Activated T-cell treated with anti-CD3 and anti-CD28 coated beads for 1 hour (primary cell): ENCODE data around the gene FRK.

Experiments
- DNase-seq: peaks from one replicate; pipeline ENCODE4 v3.0.0-alpha.2; 2020; ENCODE audit warnings: low read depth

Gene FRK

DNA sequence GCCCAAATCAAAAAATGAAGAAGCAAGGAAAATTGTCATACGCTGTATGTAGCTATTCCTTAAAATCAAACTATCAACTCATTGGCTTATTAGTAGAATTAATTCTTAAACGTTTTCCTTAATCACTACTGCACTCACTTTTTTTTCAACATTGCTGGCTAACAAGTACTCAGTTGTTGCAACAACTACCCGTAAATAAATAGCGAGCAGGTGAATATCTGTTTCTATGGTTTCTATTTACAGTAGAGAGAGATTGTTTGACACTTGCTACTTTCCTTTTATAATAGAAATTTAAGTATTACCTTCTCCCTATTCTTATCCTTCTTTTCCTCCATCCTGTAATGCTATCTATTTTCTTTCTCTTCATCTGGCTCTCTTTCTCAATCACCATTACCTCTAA, 25.1 kb downstream of the FRK start:
- DNase-seq, result no peak

GRCh38 chr6:116034327-116034726, 26.4 kb downstream of the FRK start:
- no peak for DNase-seq

DNA sequence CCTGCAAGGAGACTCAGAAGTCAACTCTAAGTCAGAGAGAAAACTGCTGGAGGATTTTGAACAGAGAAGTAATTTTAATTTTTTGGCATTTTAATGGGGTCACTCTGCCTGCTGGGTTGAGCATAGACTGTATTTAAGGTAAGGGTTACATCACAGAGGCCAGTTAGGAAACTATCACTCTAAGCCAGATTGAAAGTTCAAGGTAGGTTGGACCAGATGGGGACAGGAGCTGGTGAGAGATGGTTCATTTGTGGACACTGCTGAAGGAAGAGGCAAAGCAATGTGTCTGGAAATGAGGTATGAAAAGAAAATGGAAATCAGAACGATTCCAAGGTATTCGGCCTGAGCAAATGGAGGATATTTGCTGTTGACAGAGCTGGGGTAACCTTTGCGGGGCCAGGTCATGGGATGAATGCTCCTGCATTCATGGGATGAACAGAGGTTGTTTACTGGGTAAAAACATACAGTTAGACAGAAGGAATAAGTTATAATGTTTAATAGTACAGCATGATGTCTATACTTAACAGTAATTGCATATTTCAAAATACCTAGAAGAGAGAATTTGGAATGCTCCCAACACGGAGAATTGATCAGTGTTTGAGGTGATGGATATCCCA, 26.9 kb downstream of the FRK start:
- DNase-seq, result no peak

- no peak for DNase-seq
Observed at GRCh38 chr6:116030770-116031169, 29.9 kb downstream of the FRK start.

DNA sequence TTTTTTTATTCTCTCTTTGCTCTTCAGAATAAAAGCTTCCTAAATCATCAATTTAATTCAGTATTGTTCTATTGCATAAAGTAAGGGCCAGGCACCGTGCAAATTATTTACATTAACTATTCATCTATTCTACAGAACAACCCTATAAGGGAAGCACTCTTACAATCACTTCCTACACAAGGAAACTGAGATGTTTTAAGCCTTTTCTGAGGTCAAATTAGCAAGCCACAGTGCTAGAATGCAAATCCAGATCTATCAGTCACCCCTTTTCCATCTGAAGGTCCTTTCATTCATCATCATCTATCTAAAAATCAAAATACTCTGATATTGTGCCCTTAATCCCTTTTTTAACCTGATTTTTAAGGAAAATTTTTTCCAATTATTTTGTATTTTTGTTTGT, 31.2 kb downstream of the FRK start:
- DNase-seq, result no peak

DNA sequence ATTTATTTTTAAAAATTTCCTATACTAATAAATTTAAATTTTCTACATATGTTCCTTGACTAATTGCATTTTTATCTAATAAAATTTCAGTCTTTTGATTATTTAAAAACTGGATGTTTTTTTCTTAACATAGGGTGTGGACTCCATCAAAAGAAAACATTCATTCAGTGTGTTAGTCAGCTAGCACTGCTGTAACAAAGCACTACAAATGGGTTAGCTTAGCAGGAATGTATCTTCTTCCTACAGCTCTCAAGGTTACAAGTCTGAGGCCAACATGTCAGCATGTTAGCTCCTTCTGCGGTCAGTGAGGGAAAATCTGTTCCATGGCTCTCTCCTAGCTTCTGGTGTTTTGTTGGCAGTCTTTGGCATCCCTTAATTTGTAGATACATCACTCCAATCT, 32.5 kb downstream of the FRK start:
- no peak for DNase-seq

GRCh38 chr6:116027801-116028200, 32.9 kb downstream of the FRK start:
- no peak for DNase-seq

DNA sequence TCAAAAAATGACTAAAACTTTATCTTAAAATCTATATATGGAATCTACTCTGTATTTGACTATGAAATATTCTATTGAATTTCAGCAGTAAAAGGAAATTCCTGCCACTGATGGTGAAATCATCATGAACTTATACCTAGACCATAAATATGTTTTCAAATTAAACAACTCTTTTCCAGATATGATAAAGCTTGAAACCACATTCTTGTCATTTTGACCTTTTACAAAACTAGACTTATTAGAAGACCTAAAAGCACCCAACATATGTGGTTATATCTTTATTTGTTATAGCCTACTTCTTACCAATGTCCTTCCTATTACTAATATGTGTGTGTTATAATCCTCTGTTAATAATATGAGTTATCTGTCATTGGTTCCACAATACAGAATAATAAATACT, 35.3 kb downstream of the FRK start:
- no peak for DNase-seq

GRCh38 chr6:116022841-116023445, 37.7 kb downstream of the FRK start:
- DNase-seq, result no peak

DNA sequence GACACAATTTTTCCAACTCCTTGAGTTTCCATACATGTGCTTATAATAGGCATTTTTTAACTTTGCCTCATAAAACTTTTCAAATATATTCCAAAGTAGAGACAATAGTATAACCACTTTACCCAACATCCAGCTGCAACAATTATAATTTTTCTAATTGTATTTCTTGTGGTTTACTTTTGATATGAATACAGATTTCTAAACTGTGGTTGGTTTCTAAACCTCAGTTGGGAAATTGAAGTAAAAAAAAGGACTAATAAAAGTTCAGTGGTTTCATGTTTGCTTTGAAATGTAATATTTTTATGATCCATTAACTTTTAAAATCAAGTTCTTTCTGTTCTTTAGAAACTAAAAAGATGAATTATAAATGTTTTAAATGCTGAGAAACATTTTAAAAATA, 40.0 kb downstream of the FRK start:
- DNase-seq, result no peak

DNA sequence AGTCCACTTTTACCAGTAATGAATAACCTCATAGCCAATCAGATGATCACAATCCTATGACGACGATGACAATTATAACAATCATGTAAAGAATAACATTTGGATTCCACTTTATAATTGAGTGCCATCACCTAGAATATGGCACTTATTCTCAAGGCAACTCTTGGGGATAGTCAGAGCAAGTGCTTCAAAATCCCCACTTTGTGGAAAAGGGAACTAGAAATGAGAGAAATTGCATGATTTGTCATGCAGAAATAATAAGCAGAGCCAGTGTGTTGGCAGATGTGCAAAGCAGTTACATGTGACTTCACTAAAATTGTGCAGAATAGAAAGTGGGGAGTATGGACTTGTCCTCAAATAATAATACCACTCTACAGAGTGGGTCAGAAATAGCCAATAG, 41.3 kb downstream of the FRK start:
- DNase-seq, result no peak

DNA sequence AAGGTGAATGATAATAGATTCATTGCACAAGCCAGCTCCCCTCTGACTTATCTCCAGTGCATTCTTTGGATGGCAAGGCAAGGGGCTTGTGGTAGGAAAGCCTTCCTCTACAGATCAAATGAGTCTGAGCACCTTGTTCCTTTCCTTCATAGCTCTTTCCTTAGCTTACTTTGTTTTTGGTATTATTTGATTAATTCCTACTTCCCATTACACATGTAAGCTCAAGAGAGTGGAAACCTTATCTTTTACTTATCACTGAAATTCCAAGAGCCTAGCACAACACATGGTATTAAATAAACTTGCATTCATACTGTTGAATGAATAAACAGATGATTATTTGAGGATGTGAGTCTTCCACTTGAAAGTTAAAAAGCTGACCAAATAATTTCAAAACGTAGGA, 41.7 kb downstream of the FRK start:
- DNase-seq, result no peak

GRCh38 chr6:116017546-116018295, 43.0 kb downstream of the FRK start:
- no peak for DNase-seq

GRCh38 chr6:116016846-116017545, 43.7 kb downstream of the FRK start:
- no peak for DNase-seq

DNA sequence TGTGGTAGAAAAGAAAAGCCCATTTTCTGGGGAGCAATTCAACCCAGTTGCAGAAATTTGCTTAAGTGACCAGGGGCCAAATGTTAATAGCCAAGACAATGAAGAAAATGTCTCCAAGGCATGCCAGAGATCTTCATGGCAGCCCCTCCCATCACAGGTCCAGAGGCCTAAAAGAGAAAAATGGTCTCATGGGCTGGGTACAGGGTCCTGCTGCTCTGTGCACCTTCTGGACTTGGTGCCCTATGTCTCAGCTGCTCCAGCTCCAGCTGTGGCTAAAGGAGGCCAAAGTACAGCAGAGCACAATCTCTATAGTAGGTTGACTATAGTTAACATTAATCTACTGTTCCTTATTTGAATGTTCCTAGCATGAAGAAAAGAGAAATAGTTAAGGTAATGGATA, 44.7 kb downstream of the FRK start:
- no peak for DNase-seq

DNA sequence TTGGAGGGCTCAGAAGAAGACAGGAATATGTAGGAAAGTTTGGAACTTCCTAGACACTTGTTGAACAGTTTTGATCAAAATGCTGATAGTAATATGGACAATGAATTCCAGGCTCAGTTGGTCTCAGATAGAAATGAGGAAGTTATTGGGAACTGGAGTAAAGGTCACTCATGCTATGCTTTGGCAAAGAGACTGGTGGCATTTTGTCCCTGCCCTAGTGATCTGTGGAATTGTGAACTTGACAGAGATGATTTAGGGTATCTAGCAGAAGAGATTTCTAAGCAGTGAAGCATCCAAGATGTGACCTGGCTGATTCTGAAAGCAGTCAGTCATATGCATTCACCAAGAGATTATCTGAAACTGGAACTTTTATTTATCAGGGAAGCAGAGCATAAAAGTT, 45.1 kb downstream of the FRK start:
- no peak for DNase-seq

DNA sequence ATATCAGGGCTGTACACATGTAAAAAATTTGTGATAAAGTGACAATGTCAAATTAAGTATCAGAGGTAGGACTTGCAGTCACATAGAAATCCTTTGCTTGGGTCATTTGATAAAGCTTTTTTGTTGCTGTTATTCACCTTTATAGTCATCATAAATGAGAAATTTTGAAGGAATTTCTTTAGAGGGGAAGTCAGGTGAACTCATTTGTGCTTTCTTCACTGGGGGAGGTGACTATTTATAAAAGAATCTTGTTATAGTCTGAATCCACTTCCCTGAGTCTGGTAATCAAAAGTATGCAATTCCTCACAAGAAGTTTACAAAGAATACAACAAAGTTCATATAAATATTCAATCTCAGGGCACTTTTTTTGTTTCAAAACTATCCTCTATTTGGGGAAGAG, 47.7 kb downstream of the FRK start:
- no peak for DNase-seq

DNA sequence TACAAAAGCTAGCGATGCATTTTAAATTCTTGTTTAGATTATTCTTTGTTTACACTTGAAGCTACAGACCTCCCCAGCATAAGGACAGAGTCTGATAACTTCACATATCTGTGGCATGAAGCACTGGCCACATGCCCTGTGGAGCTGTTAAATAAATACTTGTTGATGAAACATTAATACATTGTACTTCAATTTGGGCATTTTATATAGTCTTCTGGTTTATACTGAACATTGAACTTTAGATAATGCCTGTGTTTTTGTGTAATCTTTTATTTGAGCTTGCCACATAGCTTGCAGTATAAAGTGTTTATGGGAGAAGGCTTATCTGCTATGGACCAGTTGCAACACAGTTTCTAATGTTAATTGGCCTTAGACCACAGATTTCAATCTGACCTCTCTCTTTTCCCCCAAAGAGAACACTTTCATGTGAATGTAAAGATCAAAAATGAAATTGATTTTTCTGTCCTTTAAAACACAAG, 48.2 kb downstream of the FRK start:
- no peak for DNase-seq

DNA sequence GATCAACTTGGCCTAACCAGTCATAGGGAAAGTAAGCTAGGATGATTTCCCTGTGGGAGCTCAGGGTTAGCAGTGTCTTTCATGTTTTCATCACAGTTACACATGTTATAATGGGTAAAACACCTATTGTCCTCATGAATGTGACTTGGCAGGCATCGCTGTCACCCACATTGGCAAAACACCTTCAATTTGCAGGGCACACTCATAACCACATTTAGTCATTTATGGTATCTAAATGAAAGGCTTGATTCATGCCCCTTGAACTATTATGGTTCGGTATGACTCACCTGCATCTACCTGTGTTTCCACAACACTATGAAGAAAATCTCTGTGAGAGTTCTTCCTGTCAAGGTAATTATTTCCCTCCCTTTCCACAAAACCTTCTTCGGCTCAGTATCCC, 49.2 kb downstream of the FRK start:
- no peak for DNase-seq

DNA sequence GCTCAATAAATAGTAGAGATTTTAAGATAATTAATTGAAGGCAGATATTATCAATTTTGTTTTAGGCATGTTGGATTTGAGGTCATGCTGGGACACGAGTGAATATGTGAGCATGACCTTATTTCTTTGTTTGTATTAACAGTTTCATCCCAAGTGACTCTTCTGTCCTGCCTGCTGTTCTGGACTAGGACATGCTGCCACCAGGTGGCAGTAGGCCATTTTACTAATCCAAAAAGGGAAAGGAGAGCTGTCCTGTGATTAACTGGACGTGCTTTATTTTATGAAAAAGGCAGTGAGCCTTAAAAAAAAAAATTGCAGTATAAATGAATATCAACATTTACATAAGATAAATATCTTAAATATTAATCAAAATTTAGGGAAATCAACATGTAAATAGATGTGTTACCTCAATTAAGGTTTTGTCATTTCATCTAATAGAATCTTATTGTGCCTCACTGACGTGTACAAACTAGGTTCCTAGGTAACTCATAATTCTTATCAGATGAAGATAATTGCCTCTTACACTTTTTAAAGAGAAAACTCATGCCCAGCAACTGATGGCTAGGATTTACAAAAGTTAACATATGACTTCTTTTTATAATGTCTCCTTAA, 49.8 kb downstream of the FRK start:
- peak; percentile 31 for DNase-seq

DNA sequence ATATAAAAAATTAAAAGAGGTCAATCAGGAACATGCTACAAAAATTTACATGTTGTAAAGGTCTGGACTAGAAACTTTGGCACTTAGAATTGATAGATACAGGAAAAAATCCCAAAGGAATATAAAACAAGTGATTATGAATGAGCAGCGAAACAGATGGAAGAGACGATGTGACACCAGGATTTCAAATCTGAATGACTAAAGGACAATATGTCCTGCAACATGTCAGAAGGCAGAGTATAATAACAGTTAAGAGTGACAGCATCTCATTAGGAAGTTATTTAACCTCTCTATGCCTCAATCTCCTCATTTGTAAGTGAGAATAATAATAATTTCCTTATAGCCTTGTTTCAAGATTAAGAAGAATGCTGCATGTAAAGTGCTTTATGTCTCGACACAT, 50.3 kb downstream of the FRK start:
- no peak for DNase-seq

- DNase-seq, result no peak
Observed at GRCh38 chr6:116008470-116009243, 52.0 kb downstream of the FRK start.
